Putamen (tissue), 1 donor: Measurements from ENCODE around the gene TCP11.
A peak's percentile ranks its signal among the peaks of the same experiment; 100 is the strongest.

Experiments
- DNase-seq: peaks from one replicate; pipeline ENCODE4 v3.0.0-alpha.2; 2016; ENCODE audit warnings: low spot score

The TCP11 gene

GRCh38 chr6:35092362-35093117 lies 48.6 kb downstream of the TCP11 start:
- DNase-seq, result no peak

GRCh38 chr6:35091346-35092083 lies 49.6 kb downstream of the TCP11 start:
- no peak for DNase-seq

- no peak for DNase-seq
Measured at GRCh38 chr6:35090734-35091133, 50.4 kb downstream of the TCP11 start.

GRCh38 chr6:35089935-35090505 lies 51.1 kb downstream of the TCP11 start:
- no peak for DNase-seq

GRCh38 chr6:35089216-35089934 lies 51.8 kb downstream of the TCP11 start:
- DNase-seq, result no peak

GRCh38 chr6:35088281-35089215 lies 52.6 kb downstream of the TCP11 start:
- no peak for DNase-seq

GRCh38 chr6:35087361-35088280 lies 53.5 kb downstream of the TCP11 start:
- DNase-seq, result no peak

- DNase-seq, result no peak
Measured at GRCh38 chr6:35086636-35087360, 54.3 kb downstream of the TCP11 start.

GRCh38 chr6:35086282-35086632 lies 54.9 kb downstream of the TCP11 start:
- DNase-seq, result no peak

- DNase-seq, result no peak
Measured at GRCh38 chr6:35085359-35086281, 55.5 kb downstream of the TCP11 start.

- DNase-seq, result no peak
Measured at GRCh38 chr6:35084511-35085203, 56.5 kb downstream of the TCP11 start.

- DNase-seq, result peak; percentile 45
Measured at GRCh38 chr6:35084041-35084491, 57.1 kb downstream of the TCP11 start.

GRCh38 chr6:35083507-35083906 lies 57.6 kb downstream of the TCP11 start:
- DNase-seq, result no peak

GRCh38 chr6:35082733-35083403 lies 58.3 kb downstream of the TCP11 start:
- no peak for DNase-seq

GRCh38 chr6:35082046-35082732 lies 59.0 kb downstream of the TCP11 start:
- no peak for DNase-seq

GRCh38 chr6:35081426-35081851 lies 59.7 kb downstream of the TCP11 start:
- no peak for DNase-seq
